Measurements from ENCODE around the gene ELF1.
"Not testable (repeated sequence)": the region's sequence is repeated elsewhere in the genome, so short reads cannot be mapped to it uniquely, and the experiment has no call there.

ELF1 gene

DNA sequence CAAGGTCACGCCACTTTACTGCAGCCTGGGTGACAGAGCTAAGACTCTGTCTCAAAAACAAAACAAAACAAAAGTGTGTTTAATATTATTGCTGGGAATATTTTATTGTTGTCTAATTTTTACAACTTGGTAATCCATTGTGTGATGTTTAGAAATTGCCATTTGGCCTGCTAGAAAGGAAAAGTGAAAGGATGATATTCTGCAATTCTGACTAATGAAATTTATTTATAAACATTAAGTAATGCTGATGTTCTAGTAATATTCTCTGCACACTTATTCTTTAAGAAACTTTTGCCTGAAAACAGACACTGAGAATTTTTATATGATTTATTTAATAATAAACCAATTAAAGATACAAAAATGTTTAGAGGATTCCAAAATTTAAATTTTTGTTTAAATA is 87.4 kb downstream of the ELF1 start:
- no peak for DNase-seq (ENCODE audit: low spot score)

GRCh38 chr13:40929883-40930282 is 89.2 kb downstream of the ELF1 start:
- DNase-seq (ENCODE audit: low spot score), result not testable (repeated sequence)

DNA sequence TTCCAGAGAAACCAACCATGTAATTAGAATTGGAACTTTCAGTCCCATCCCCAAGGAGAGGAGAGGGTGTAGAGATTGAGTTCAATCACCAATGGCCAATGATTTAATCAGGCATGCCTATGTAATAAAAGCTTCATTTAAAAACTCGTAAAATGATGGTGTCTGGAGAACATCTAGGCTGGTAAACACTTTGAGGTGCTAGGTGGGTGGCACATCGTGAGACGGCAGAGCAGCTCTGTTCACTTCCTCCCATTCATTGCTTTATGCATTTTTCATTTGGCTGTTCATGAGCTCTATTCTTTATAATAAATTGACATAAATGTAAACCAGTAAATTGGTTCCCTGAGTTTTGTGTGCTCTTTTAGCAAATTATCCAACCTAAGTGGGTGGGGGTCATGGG is 90.1 kb downstream of the ELF1 start:
- DNase-seq (ENCODE audit: low spot score), result no peak

GRCh38 chr13:40927929-40928328 is 91.2 kb downstream of the ELF1 start:
- DNase-seq (ENCODE audit: low spot score), result no peak

- no peak for DNase-seq (ENCODE audit: low spot score)
Observed at GRCh38 chr13:40923867-40924266, 95.2 kb downstream of the ELF1 start.

DNA sequence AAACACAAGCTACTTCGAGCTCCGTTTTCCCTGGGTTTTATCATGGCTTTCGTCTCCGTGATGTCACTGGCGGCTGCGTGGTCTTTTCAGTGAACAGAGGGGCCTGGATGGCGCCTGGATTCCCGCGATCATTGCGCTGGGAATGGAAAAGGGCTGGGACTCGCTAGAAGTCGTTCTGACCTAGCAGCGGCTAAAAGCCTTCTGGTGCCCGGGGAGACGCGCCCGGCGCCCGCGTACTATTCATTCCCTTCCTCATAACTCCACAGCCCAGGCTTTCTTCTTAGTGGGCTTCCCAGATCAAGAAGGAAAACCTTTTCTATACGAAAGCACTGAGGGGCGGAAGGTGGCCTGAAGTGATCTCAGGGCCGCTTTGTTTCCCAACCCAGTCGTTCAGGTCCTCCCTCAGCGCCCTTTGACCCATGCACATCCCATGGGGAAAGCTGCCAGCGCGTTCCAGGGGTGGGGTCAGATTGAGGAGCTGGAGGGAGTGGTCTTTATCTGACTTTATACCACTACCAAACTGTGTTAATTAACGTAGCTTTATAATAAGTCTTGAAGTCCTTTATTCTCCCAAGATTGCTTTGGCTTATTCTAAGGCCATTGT is 96.6 kb downstream of the ELF1 start:
- no peak for DNase-seq (ENCODE audit: low spot score)

- DNase-seq (ENCODE audit: low spot score), result no peak
Observed at GRCh38 chr13:40920826-40921225, 98.3 kb downstream of the ELF1 start.

DNA sequence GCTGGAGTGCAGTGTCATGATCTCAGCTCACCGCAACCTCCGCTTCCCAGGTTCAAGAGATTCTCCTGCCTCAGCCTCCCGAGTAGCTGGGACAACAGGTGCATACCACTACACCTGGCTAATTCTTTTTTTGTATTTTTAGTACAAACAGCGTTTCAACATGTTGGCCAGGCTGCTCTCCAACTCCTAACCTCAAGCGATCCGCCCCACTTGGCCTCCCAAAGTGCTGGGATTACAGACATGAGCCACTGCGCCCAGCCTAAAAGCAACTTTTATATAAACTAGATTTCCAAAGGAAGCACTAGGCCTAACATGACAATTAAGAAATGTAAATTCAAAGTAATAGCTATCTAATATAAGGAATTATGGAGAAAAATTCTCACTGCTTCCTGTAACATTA is 99.2 kb downstream of the ELF1 start:
- DNase-seq (ENCODE audit: low spot score), result not testable (repeated sequence)

- DNase-seq (ENCODE audit: low spot score), result peak; percentile 13
Observed at GRCh38 chr13:40916207-40916998, 102.7 kb downstream of the ELF1 start.

DNA sequence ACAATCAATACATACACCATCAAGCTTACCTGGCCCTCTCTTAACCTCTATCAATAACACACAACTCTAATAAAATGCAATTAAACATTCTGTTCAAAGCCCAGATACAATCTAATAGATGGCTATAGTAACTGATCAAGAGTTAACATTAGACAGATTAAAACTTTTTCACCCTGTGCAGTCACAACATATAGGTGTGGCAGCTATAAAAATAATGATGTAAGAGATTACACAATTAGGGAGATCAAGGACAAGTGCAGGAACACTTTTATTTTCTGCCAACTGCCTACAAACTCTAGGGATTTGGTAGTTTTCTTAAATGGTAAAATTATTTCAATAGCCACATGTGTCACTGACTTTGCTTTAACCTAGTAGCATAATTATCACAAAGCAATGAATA is 104.3 kb downstream of the ELF1 start:
- not testable (repeated sequence) for DNase-seq (ENCODE audit: low spot score)

DNA sequence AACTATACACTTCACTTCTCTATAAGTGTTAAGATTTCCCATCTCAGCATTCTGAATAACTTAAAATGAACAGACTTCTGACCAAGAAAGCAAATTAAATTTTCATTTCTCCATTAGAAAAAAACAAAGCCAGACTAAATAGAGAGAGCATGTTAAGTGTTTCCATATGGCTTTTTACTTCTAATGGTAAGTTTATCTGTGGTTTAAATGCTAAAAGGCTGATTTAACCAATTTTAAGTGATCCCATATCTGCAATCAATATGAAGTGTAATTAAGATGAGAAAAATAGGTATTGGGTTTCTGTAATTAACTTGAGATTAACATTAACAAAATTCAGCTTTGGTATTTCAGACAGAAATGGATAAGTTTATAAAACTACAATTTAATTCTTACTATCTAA is 107.8 kb downstream of the ELF1 start:
- no peak for DNase-seq (ENCODE audit: low spot score)

GRCh38 chr13:40910324-40911050 is 108.6 kb downstream of the ELF1 start:
- peak; percentile 7 for DNase-seq (ENCODE audit: low spot score)

DNA sequence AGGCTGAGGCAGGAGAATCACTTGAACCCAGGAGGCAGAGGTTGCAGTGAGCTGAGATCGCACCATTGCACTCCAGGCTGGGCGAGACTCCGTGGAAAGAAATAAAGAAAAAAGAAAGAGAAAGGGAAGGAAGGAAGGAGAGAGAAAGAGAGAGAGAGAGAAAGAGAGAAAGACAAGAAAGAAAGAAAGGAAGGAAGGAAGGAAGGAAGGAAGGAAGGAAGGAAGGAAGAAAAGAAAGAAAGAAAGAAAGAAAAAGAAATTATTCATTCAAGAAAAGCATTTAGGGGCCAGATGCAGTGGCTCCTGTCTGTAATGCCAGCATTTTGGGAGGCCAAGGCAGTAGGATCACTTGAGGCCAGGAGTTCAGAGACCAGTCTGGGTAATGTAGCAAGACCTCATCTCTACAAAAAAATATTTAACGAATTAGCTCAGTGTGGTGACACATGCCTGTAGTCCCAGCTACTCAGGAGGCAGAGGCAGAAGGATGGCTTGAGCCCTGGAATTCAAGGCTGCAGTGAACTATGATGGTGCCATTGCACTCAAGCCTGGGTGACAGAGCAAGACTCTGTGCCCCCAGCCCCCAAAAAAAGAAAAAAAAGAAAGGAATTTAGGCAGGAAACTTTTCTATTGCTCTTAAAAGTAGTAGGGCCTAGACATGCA is 109.4 kb downstream of the ELF1 start:
- DNase-seq (ENCODE audit: low spot score), result not testable (repeated sequence)

DNA sequence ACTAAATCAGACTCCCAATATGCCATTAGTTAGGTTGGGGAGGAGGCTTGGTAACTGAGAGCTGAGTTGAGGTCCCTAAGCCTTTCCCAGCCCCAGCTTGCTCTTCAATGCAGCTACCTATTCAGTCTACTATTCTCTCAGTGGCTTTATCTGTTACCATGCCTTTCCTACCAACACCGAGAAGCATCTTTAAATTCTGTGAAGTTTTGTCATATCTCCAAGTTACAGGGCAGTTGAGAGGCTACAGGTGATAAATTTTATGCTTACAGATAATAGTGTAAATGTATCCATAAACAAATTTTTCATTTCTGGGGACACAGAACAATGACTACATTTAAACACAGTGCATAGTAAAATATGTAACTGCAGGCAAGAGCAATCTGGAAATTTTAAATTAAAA is 110.6 kb downstream of the ELF1 start:
- DNase-seq (ENCODE audit: low spot score), result no peak

DNA sequence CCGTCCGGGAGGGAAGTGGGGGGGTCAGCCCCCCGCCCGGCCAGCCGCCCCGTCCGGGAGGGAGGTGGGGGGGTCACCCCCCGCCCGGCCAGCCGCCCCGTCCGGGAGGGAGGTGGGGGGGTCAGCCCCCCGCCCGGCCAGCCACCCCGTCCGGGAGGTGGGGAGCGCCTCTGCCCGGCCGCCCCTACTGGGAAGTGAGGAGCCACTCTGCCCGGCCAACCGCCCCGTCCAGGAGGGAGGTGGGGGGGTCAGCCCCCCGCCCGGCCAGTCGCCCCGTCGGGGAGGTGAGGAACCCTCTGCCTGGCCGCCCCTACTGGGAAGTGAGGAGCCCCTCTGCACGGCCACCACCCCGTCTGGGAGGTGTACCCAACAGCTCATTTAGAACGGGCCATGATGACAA is 118.1 kb downstream of the ELF1 start:
- DNase-seq (ENCODE audit: low spot score), result not testable (repeated sequence)

GRCh38 chr13:40900568-40900967 is 118.5 kb downstream of the ELF1 start:
- DNase-seq (ENCODE audit: low spot score), result not testable (repeated sequence)

- no peak for DNase-seq (ENCODE audit: low spot score)
Observed at GRCh38 chr13:40897053-40897452, 122.1 kb downstream of the ELF1 start.

- no peak for DNase-seq (ENCODE audit: low spot score)
Observed at GRCh38 chr13:40895227-40896184, 123.6 kb downstream of the ELF1 start.

GRCh38 chr13:40893573-40893972 is 125.5 kb downstream of the ELF1 start:
- not testable (repeated sequence) for DNase-seq (ENCODE audit: low spot score)

DNA sequence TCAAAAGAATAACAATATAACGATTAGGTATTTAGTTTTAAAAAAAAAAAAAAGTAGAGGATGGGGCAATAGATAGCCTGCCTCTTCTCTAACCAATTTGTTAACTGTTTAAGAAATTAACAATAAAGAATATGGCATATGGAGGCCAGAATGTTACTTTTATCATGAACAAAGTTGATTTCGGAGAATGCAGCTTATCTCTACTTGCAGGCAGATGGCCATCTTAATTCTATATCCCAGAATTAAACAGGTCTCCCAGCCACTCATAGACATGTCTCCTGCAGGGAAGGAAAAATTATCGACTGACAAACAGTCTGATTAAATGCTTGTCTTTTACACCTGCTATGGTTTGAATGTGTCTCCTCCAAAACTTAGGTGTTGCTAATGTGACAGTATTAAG is 133.1 kb downstream of the ELF1 start:
- no peak for DNase-seq (ENCODE audit: low spot score)

DNA sequence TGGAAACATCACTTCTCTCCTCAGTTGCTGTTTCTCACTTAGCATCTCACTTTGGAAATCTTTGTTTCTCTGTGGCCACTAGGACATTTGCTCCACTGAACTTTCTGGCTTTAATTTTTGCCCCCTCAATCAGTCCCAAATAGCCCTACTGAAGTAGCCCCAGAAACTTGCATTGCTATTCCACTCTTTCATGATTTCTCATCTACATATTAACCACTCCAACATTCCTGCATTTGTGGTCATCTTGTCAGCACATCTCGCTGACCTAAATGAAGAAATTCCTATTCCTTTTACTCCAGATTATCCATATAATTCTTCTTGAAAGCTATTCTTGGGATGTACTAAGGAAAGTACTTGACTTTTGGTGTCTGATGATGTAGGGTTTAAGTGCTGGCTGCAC is 134.9 kb downstream of the ELF1 start:
- DNase-seq (ENCODE audit: low spot score), result not testable (repeated sequence)

Data from AG08395 (cell line).